ENCODE measurements around the gene TTC28. TPM values are rescaled to one million over a fixed set of nuclear protein-coding genes. Genes with fewer than 3 reads are reported as not detected.

The TTC28 gene
- total RNA-seq, 1 donor from 2014 or later: 65.4 TPM

- H3K27me3 Mint-ChIP-seq (ENCODE audit: low read depth): no peaks in the 10 kb centered on the region
- H3K27ac Mint-ChIP-seq (ENCODE audit: unreplicated experiment): peak overlapping the region; percentile 52
Measured at GRCh38 chr22:28120691-28121592, 558.7 kb downstream of the TTC28 start.

GRCh38 chr22:28118957-28119631, 560.5 kb downstream of the TTC28 start:
- Mint-ChIP-seq H3K9me3 (no peaks in the 10 kb centered on the region), H3K27ac (ENCODE audit: unreplicated experiment) (no peak overlapping the region), H3K27me3 (ENCODE audit: low read depth) (no peaks in the 10 kb centered on the region), H3K4me3 (no peak overlapping the region), H3K4me1 (peaks cover 11% of the 10 kb centered on the region), H3K36me3 (ENCODE audit: low read depth) (peaks cover 4% of the 10 kb centered on the region)
- no peak for DNase-seq (ENCODE audit: low read depth, low spot score)
- no peak for TF ChIP-seq CTCF (conservative IDR thresholded peaks at IDR 0.05)

More at GRCh38 chr22:28120691-28121592, 558.7 kb downstream of the TTC28 start:
- Mint-ChIP-seq H3K9me3 (no peaks in the 10 kb centered on the region), H3K36me3 (ENCODE audit: low read depth) (peaks cover 5% of the 10 kb centered on the region), H3K4me3 (no peak overlapping the region), H3K4me1 (peaks cover 11% of the 10 kb centered on the region)
- DNase-seq (ENCODE audit: low read depth, low spot score): no peak
- TF ChIP-seq CTCF (conservative IDR thresholded peaks at IDR 0.05): no peak

GRCh38 chr22:28116219-28116673, 563.4 kb downstream of the TTC28 start:
- Mint-ChIP-seq H3K36me3 (ENCODE audit: low read depth) (no peaks in the 10 kb centered on the region), H3K27ac (ENCODE audit: unreplicated experiment) (no peak overlapping the region), H3K9me3 (no peaks in the 10 kb centered on the region), H3K4me3 (no peak overlapping the region), H3K27me3 (ENCODE audit: low read depth) (no peaks in the 10 kb centered on the region), H3K4me1 (peaks cover 28% of the 10 kb centered on the region)
- TF ChIP-seq CTCF (conservative IDR thresholded peaks at IDR 0.05): no peak
- DNase-seq (ENCODE audit: low read depth, low spot score): no peak

- no peak overlapping the region for H3K27ac Mint-ChIP-seq (ENCODE audit: unreplicated experiment)
- H3K36me3 Mint-ChIP-seq (ENCODE audit: low read depth): no peaks in the 10 kb centered on the region
- no peak for DNase-seq (ENCODE audit: low read depth, low spot score)
- H3K9me3 Mint-ChIP-seq: no peaks in the 10 kb centered on the region
- no peak overlapping the region for H3K4me3 Mint-ChIP-seq
- H3K4me1 Mint-ChIP-seq: peaks cover 20% of the 10 kb centered on the region
- no peaks in the 10 kb centered on the region for H3K27me3 Mint-ChIP-seq (ENCODE audit: low read depth)
- TF ChIP-seq CTCF (conservative IDR thresholded peaks at IDR 0.05): no peak
Measured at GRCh38 chr22:28115426-28115825, 564.2 kb downstream of the TTC28 start.

GRCh38 chr22:28112548-28113043, 567.0 kb downstream of the TTC28 start:
- peak; percentile 62 for TF ChIP-seq CTCF (conservative IDR thresholded peaks at IDR 0.05)
- H3K4me3 Mint-ChIP-seq: no peak overlapping the region
- no peaks in the 10 kb centered on the region for H3K36me3 Mint-ChIP-seq (ENCODE audit: low read depth)
- peak overlapping the region; percentile 69 for H3K27ac Mint-ChIP-seq (ENCODE audit: unreplicated experiment)
- DNase-seq (ENCODE audit: low read depth, low spot score): no peak
- H3K4me1 Mint-ChIP-seq: peaks cover 23% of the 10 kb centered on the region
- H3K9me3 Mint-ChIP-seq: no peaks in the 10 kb centered on the region
- H3K27me3 Mint-ChIP-seq (ENCODE audit: low read depth): no peaks in the 10 kb centered on the region
